ENCODE data around the gene PTGER1. TPM values are rescaled to one million over a fixed set of nuclear protein-coding genes. Genes with fewer than 3 reads are reported as not detected.
A peak's percentile ranks its signal among the peaks of the same experiment; 100 is the strongest.

PTGER1 gene
- total RNA-seq, 1 experiment from 2014 or later = 2.2 TPM

DNA sequence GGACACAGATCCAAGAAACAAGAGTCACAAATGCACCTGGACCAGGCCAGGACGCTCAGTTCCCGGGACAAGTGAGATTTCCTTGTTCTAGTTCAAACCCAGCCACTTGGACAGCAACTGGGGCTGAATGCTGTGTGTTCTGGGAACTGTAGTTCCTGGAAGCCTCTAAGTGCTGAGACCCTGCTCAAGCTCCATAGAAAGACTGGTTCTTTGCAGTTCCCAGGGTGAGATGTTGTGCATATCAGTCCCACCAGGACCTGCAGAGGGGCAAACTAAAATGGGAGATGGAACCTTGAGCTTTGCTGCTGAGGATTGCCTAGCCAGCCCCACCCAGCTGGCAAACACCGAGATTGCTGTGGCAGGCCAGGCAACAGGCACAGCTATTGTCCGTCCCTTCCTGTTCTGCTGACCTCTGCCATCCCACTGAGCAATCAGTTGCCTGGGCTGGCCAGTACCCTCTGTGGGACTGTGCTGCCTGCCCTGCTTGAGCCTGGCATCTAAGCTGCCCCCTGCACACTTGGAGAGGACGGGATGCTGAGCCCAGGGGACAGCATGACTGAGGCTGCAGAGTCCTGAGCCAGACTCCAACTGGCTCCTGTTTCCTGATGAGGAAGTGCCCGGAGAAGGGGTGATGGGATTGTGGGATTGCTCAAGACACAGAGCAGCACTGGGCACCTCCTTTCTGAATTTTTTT, 22.2 kb upstream of the PTGER1 start:
- ATAC-seq (peak; percentile 18), DNase-seq (peak; percentile 50)
- Histone ChIP-seq H3K36me3 (ENCODE audit: low read depth, low read length) (peaks cover 8% of the 10 kb centered on the region; the same call in 1 of the 2 replicates), H3K27ac (ENCODE audit: low read length) (peak overlapping the region; percentile 76), H3K9me2 (replicated peaks; ENCODE audit: low read length) (no peaks in the 10 kb centered on the region), H4K20me1 (ENCODE audit: low read length) (peaks cover 18% of the 10 kb centered on the region), H2AFZ (ENCODE audit: low read length) (peak overlapping the region; percentile 75), H3K79me2 (ENCODE audit: low read length) (peaks cover 34% of the 10 kb centered on the region), H3K9ac (ENCODE audit: low read length) (peak overlapping the region; percentile 66), H3K4me1 (ENCODE audit: insufficient read depth, low read length) (peaks cover 28% of the 10 kb centered on the region), H3K9me3 (ENCODE audit: low read length) (no peaks in the 10 kb centered on the region), H3K27me3 (ENCODE audit: low read length) (no peaks in the 10 kb centered on the region), H3K4me2 (ENCODE audit: low read length) (peak overlapping the region; percentile 77), H3K4me3 (ENCODE audit: low read length) (peak overlapping the region; percentile 56; the same call in 1 of the 2 replicates), H3F3A (ENCODE audit: low read length, unreplicated experiment) (peaks cover 5% of the 10 kb centered on the region)
- intact Hi-C loops (cut with micrococcal nuclease) = loop anchor here (2.0 kb wide), 1 partner anchor 31 kb away; the partner anchor contains the start of gene TECR
- no TSS peak for BruUV-seq (replicated peaks)
- ChIA-PET CTCF (interaction anchor here (2.2 kb wide), 1 partner anchor 8 kb away, joined by 15 read pairs; no protein-coding TSS in a partner anchor), POLR2A (ENCODE audit: unreplicated experiment) (interaction anchor here (0.6 to 1.8 kb wide), 6 partner anchors 9 to 361 kb away, joined by 4 to 16 read pairs (median 10); partner anchors contain the start of gene DNAJB1)
- TF ChIP-seq EZH2phosphoT487 (IDR thresholded peaks at IDR 0.05; ENCODE audit: borderline replicate concordance, low read length) = no peak
- TF ChIP-seq, protein P1, sequence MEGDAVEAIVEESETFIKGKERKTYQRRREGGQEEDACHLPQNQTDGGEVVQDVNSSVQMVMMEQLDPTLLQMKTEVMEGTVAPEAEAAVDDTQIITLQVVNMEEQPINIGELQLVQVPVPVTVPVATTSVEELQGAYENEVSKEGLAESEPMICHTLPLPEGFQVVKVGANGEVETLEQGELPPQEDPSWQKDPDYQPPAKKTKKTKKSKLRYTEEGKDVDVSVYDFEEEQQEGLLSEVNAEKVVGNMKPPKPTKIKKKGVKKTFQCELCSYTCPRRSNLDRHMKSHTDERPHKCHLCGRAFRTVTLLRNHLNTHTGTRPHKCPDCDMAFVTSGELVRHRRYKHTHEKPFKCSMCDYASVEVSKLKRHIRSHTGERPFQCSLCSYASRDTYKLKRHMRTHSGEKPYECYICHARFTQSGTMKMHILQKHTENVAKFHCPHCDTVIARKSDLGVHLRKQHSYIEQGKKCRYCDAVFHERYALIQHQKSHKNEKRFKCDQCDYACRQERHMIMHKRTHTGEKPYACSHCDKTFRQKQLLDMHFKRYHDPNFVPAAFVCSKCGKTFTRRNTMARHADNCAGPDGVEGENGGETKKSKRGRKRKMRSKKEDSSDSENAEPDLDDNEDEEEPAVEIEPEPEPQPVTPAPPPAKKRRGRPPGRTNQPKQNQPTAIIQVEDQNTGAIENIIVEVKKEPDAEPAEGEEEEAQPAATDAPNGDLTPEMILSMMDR (conservative IDR thresholded peaks at IDR 0.05; ENCODE audit: low read depth, low read length) = no peak
- TF ChIP-seq EZH2 (IDR thresholded peaks at IDR 0.05; ENCODE audit: low read length, unreplicated experiment) = no peak

DNA sequence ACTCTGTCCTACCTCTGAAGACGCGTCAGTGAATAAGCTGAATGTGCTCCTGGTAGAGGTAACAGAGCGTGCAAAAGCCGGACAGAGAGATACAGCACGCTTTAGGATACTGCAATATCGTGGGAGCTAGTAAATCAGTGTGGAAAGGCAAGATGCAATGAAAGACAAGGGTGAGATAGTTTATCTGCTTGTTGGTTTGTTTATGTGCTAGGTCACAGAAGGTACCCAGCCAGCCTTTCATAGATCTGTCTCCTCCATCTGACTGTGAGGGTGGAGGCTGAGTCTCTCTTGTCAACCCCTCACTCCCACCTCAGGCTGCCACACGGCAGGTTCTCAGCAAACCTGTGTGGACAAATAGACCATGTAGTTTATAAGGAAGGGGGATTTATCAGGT, 21.7 kb upstream of the PTGER1 start:
- intact Hi-C loops (cut with micrococcal nuclease) = loop anchor here (1.0 to 2.0 kb wide), 3 partner anchors 9 to 32 kb away; partner anchors contain the start of genes PTGER1 and TECR
- H3K36me3 ChIP-seq (ENCODE audit: low read depth, low read length) = peaks cover 8% of the 10 kb centered on the region; the same call in 1 of the 2 replicates
- ChIA-PET POLR2A (ENCODE audit: unreplicated experiment) (interaction anchor here (0.5 to 1.8 kb wide), 9 partner anchors 9 to 360 kb away, joined by 3 to 16 read pairs (median 5); partner anchors contain the start of gene DNAJB1), CTCF (interaction anchor here (0.5 to 2.2 kb wide), 3 partner anchors 9 to 665 kb away, joined by 3 to 15 read pairs (median 4); no protein-coding TSS in a partner anchor)
- ATAC-seq (peak; percentile 20), DNase-seq (no peak)
- no peaks in the 10 kb centered on the region for H3K27me3 ChIP-seq (ENCODE audit: low read length)
- peak overlapping the region; percentile 76 for H3K27ac ChIP-seq (ENCODE audit: low read length)
- H3K79me2 ChIP-seq (ENCODE audit: low read length) = peaks cover 40% of the 10 kb centered on the region
- H3K4me2 ChIP-seq (ENCODE audit: low read length) = peak overlapping the region; percentile 77
- peak overlapping the region; percentile 66 for H3K9ac ChIP-seq (ENCODE audit: low read length)
- peaks cover 5% of the 10 kb centered on the region for H3F3A ChIP-seq (ENCODE audit: low read length, unreplicated experiment)
- peaks cover 18% of the 10 kb centered on the region for H4K20me1 ChIP-seq (ENCODE audit: low read length)
- TF ChIP-seq EZH2 (IDR thresholded peaks at IDR 0.05; ENCODE audit: low read length, unreplicated experiment) (no peak), EZH2phosphoT487 (IDR thresholded peaks at IDR 0.05; ENCODE audit: borderline replicate concordance, low read length) (no peak)
- TF ChIP-seq, protein P1 (conservative IDR thresholded peaks at IDR 0.05; ENCODE audit: low read depth, low read length) = no peak
- peak overlapping the region; percentile 56 for H3K4me3 ChIP-seq (ENCODE audit: low read length)
- TSS peak; percentile 90 for BruUV-seq (replicated peaks)
- no peaks in the 10 kb centered on the region for H3K9me3 ChIP-seq (ENCODE audit: low read length)
- H2AFZ ChIP-seq (ENCODE audit: low read length) = peak overlapping the region; percentile 75
- H3K9me2 ChIP-seq (replicated peaks; ENCODE audit: low read length) = no peaks in the 10 kb centered on the region
- peaks cover 24% of the 10 kb centered on the region for H3K4me1 ChIP-seq (ENCODE audit: insufficient read depth, low read length)
